Measurements from ENCODE around the gene RCAN2. TPM values are rescaled to one million over a fixed set of nuclear protein-coding genes. Genes with fewer than 3 reads are reported as not detected.

The RCAN2 gene
- total and polyA plus RNA-seq, 9 of the 15 experiments (the other 6 are each of a cell fraction or from before 2014, with no cell fraction given), result 0.04 TPM; not detected in 8

DNA sequence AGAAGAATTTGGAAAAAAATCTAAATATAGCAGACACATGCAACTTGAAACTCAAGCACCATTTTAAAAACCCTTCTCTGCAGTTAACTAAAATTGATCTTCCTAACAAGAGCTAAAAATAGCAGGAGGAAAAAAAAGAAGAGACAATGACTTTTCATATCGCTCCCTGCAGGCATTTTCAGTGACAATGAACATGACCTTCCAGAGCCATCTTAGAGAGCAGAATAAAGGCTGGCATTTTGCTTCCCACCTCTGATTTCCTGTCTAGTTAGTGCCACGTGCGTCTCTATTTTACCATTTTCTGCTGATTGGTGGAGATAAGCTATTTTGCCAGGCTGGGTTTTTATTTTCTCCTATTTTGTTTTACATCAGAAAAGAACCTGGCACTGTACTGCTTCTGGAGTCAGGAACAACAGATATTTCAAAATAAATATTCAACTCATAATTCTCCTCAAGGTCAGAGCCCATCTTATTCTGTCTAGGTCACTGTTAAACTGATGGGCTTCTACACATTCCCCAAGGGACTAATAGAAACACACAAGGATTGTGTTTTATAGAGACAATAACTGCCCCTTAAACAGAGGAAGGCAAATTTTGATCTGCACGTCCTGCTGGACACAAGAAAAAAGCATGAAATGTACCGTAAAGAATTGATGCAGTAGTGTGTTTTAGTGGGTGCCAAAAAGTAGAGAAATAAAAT is 250.2 kb downstream of the RCAN2 start (continued):
- TF ChIP-seq HMGN3 (IDR thresholded peaks at IDR 0.05; ENCODE audit: borderline replicate concordance, extremely low read depth, insufficient read length, low read depth, low read length), result no peak
- no peak for TF ChIP-seq CSDE1 (IDR thresholded peaks at IDR 0.05)
- TF ChIP-seq, protein P1, sequence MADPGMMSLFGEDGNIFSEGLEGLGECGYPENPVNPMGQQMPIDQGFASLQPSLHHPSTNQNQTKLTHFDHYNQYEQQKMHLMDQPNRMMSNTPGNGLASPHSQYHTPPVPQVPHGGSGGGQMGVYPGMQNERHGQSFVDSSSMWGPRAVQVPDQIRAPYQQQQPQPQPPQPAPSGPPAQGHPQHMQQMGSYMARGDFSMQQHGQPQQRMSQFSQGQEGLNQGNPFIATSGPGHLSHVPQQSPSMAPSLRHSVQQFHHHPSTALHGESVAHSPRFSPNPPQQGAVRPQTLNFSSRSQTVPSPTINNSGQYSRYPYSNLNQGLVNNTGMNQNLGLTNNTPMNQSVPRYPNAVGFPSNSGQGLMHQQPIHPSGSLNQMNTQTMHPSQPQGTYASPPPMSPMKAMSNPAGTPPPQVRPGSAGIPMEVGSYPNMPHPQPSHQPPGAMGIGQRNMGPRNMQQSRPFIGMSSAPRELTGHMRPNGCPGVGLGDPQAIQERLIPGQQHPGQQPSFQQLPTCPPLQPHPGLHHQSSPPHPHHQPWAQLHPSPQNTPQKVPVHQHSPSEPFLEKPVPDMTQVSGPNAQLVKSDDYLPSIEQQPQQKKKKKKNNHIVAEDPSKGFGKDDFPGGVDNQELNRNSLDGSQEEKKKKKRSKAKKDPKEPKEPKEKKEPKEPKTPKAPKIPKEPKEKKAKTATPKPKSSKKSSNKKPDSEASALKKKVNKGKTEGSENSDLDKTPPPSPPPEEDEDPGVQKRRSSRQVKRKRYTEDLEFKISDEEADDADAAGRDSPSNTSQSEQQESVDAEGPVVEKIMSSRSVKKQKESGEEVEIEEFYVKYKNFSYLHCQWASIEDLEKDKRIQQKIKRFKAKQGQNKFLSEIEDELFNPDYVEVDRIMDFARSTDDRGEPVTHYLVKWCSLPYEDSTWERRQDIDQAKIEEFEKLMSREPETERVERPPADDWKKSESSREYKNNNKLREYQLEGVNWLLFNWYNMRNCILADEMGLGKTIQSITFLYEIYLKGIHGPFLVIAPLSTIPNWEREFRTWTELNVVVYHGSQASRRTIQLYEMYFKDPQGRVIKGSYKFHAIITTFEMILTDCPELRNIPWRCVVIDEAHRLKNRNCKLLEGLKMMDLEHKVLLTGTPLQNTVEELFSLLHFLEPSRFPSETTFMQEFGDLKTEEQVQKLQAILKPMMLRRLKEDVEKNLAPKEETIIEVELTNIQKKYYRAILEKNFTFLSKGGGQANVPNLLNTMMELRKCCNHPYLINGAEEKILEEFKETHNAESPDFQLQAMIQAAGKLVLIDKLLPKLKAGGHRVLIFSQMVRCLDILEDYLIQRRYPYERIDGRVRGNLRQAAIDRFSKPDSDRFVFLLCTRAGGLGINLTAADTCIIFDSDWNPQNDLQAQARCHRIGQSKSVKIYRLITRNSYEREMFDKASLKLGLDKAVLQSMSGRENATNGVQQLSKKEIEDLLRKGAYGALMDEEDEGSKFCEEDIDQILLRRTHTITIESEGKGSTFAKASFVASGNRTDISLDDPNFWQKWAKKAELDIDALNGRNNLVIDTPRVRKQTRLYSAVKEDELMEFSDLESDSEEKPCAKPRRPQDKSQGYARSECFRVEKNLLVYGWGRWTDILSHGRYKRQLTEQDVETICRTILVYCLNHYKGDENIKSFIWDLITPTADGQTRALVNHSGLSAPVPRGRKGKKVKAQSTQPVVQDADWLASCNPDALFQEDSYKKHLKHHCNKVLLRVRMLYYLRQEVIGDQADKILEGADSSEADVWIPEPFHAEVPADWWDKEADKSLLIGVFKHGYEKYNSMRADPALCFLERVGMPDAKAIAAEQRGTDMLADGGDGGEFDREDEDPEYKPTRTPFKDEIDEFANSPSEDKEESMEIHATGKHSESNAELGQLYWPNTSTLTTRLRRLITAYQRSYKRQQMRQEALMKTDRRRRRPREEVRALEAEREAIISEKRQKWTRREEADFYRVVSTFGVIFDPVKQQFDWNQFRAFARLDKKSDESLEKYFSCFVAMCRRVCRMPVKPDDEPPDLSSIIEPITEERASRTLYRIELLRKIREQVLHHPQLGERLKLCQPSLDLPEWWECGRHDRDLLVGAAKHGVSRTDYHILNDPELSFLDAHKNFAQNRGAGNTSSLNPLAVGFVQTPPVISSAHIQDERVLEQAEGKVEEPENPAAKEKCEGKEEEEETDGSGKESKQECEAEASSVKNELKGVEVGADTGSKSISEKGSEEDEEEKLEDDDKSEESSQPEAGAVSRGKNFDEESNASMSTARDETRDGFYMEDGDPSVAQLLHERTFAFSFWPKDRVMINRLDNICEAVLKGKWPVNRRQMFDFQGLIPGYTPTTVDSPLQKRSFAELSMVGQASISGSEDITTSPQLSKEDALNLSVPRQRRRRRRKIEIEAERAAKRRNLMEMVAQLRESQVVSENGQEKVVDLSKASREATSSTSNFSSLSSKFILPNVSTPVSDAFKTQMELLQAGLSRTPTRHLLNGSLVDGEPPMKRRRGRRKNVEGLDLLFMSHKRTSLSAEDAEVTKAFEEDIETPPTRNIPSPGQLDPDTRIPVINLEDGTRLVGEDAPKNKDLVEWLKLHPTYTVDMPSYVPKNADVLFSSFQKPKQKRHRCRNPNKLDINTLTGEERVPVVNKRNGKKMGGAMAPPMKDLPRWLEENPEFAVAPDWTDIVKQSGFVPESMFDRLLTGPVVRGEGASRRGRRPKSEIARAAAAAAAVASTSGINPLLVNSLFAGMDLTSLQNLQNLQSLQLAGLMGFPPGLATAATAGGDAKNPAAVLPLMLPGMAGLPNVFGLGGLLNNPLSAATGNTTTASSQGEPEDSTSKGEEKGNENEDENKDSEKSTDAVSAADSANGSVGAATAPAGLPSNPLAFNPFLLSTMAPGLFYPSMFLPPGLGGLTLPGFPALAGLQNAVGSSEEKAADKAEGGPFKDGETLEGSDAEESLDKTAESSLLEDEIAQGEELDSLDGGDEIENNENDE (IDR thresholded peaks at IDR 0.05; ENCODE audit: low read depth, low read length), result no peak
- TF ChIP-seq GATAD2B (IDR thresholded peaks at IDR 0.05; ENCODE audit: borderline replicate concordance), result no peak
- TF ChIP-seq CBX8 (IDR thresholded peaks at IDR 0.05; ENCODE audit: borderline replicate concordance, extremely low read depth, low read depth, low read length, poor library complexity, severe bottlenecking), result no peak
- TF ChIP-seq ZBTB8A (IDR thresholded peaks at IDR 0.05; ENCODE audit: partially characterized antibody), result no peak
- TF ChIP-seq BRF1 (IDR thresholded peaks at IDR 0.05; ENCODE audit: borderline replicate concordance, extremely low read depth, insufficient read length), result no peak

All from K562 (cell line).